ENCODE results near the gene CDHR2. TPM values are rescaled to one million over a fixed set of nuclear protein-coding genes. Genes with fewer than 3 reads are reported as not detected.

CDHR2 gene
- polyA plus RNA-seq, 1 donor = 247 TPM

DNA sequence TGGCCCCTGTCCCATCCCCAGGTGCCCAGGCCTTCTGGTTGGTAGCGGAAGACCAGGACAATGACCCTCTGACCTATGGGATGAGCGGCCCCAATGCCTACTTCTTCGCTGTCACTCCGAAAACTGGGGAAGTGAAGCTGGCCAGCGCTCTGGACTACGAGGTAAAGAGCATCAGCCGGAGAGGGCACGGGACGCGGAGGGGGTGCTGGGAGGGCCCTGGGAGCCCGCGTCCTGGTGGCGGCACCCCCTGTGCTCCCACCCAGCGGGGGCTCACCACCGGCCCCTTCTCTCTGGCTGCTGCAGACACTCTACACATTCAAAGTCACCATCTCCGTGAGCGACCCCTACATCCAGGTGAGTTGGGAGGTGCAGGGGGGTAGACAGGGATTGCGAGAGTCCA, 19.5 kb downstream of the CDHR2 start:
- H3K27ac ChIP-seq (ENCODE audit: low read length) = no peak overlapping the region
- no CpG with 5 or more reads among the region's 18 CpGs for WGBS (ENCODE audit: insufficient coverage, low lambda C conversion rate)
- H3K9me3 ChIP-seq (ENCODE audit: control insufficient read depth, low read depth, low read length) = peaks cover 3% of the 10 kb centered on the region
- H3K27me3 ChIP-seq (ENCODE audit: control insufficient read depth, insufficient read depth, low read length) = no peaks in the 10 kb centered on the region
- H3K36me3 ChIP-seq (ENCODE audit: control insufficient read depth, insufficient read depth, low read length) = peaks cover 37% of the 10 kb centered on the region
- H3K4me1 ChIP-seq (ENCODE audit: control insufficient read depth, insufficient read depth, low read length) = no peaks in the 10 kb centered on the region
- no peak for DNase-seq
- H3K4me3 ChIP-seq (ENCODE audit: low read length) = no peak overlapping the region

- peaks cover 46% of the 10 kb centered on the region for H3K36me3 ChIP-seq (ENCODE audit: control insufficient read depth, insufficient read depth, low read length)
- whole genome bisulfite sequencing (ENCODE audit: insufficient coverage, low lambda C conversion rate) = no CpG with 5 or more reads among the region's 6 CpGs
- no peaks in the 10 kb centered on the region for H3K27me3 ChIP-seq (ENCODE audit: control insufficient read depth, insufficient read depth, low read length)
- no peak for DNase-seq
- H3K9me3 ChIP-seq (ENCODE audit: control insufficient read depth, low read depth, low read length) = peaks cover 3% of the 10 kb centered on the region
- no peak overlapping the region for H3K4me3 ChIP-seq (ENCODE audit: low read length)
- no peak overlapping the region for H3K27ac ChIP-seq (ENCODE audit: low read length)
- H3K4me1 ChIP-seq (ENCODE audit: control insufficient read depth, insufficient read depth, low read length) = no peaks in the 10 kb centered on the region
Measured at GRCh38 chr5:176570044-176570443, 20.9 kb downstream of the CDHR2 start.

DNA sequence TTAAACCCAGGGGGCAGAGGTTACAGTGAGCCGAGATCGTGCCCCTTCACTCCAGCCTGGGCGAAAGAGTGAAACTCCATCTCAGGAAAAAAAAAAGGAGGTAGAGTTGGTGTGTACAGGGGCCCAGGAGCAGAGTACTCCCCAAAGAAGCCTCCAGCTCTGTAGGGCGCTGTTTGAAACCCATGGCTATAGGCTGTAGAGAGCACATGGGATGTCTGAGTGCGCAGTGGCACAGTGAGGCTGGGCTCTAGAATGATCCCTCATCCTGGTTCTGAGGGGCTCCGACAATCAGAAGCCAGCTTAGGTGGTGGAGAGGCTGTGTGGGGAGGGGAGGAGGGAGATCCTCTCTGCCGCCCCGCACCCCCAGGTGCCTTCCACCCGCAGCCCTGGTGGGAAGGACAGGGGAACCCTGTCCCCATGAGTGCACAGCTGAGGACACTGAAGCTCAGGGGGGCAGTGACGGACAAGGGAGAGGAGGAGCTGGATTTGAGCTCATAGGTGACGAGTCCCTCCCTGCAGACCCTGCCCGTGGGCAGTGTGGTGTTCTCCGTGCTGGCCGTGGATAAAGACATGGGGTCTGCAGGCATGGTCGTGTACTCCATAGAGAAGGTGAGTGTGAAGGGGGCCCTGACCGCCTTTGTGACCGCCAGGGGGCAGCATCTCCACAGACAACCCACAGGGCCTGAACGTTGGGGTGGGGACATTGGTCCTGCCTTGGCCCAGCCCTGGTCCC, 24.6 kb downstream of the CDHR2 start:
- H3K4me1 ChIP-seq (ENCODE audit: control insufficient read depth, insufficient read depth, low read length) = no peaks in the 10 kb centered on the region
- no peaks in the 10 kb centered on the region for H3K9me3 ChIP-seq (ENCODE audit: control insufficient read depth, low read depth, low read length)
- no peak overlapping the region for H3K4me3 ChIP-seq (ENCODE audit: low read length)
- WGBS (ENCODE audit: insufficient coverage, low lambda C conversion rate) = no CpG with 5 or more reads among the region's 18 CpGs
- peak in 1 of 2 donors; percentile 52 for DNase-seq
- H3K27me3 ChIP-seq (ENCODE audit: control insufficient read depth, insufficient read depth, low read length) = no peaks in the 10 kb centered on the region
- no peak overlapping the region for H3K27ac ChIP-seq (ENCODE audit: low read length)
- peaks cover 54% of the 10 kb centered on the region for H3K36me3 ChIP-seq (ENCODE audit: control insufficient read depth, insufficient read depth, low read length)

DNA sequence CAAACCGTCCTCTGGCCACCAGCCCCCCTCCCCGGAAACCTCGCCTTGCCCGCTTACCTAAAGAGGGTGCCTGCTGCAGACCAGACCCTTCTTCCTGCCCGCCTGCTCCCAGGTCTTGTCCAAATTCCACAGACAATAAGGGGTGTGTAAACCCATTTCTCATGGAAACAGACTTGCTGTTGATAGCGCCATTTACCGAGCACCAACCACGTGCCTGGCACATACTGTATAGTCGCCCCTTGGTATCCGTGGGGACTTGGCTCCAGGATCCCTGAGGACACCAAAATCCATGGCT, 25.1 kb downstream of the CDHR2 start:
- Histone ChIP-seq H3K27me3 (ENCODE audit: control insufficient read depth, insufficient read depth, low read length) (no peaks in the 10 kb centered on the region), H3K9me3 (ENCODE audit: control insufficient read depth, low read depth, low read length) (no peaks in the 10 kb centered on the region), H3K36me3 (ENCODE audit: control insufficient read depth, insufficient read depth, low read length) (peaks cover 57% of the 10 kb centered on the region), H3K27ac (ENCODE audit: low read length) (no peak overlapping the region), H3K4me3 (ENCODE audit: low read length) (no peak overlapping the region), H3K4me1 (ENCODE audit: control insufficient read depth, insufficient read depth, low read length) (no peaks in the 10 kb centered on the region)
- DNase-seq = no peak
- WGBS (ENCODE audit: insufficient coverage, low lambda C conversion rate) = no CpG with 5 or more reads among the region's 10 CpGs

DNA sequence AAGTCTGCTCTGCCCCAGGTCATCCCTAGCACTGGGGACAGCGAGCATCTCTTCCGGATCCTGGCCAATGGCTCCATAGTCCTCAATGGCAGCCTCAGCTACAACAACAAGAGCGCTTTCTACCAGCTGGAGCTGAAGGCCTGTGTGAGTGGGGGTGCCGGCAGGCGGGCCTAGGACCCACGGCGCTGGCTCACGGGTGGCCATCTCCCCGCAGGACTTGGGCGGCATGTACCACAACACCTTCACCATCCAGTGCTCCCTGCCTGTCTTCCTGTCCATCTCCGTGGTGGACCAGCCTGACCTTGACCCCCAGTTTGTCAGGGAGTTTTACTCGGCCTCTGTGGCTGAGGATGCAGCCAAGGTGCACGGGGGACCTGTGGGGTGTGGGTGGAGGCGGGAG, 25.9 kb downstream of the CDHR2 start:
- peaks cover 62% of the 10 kb centered on the region for H3K36me3 ChIP-seq (ENCODE audit: control insufficient read depth, insufficient read depth, low read length)
- no peak overlapping the region for H3K27ac ChIP-seq (ENCODE audit: low read length)
- no peaks in the 10 kb centered on the region for H3K4me1 ChIP-seq (ENCODE audit: control insufficient read depth, insufficient read depth, low read length)
- no CpG with 5 or more reads among the region's 14 CpGs for WGBS (ENCODE audit: insufficient coverage, low lambda C conversion rate)
- no peaks in the 10 kb centered on the region for H3K27me3 ChIP-seq (ENCODE audit: control insufficient read depth, insufficient read depth, low read length)
- no peak for DNase-seq
- H3K9me3 ChIP-seq (ENCODE audit: control insufficient read depth, low read depth, low read length) = no peaks in the 10 kb centered on the region
- H3K4me3 ChIP-seq (ENCODE audit: low read length) = no peak overlapping the region

- no peak for DNase-seq
- no peak overlapping the region for H3K4me3 ChIP-seq (ENCODE audit: low read length)
- H3K27me3 ChIP-seq (ENCODE audit: control insufficient read depth, insufficient read depth, low read length) = no peaks in the 10 kb centered on the region
- H3K27ac ChIP-seq (ENCODE audit: low read length) = no peak overlapping the region
- H3K36me3 ChIP-seq (ENCODE audit: control insufficient read depth, insufficient read depth, low read length) = peaks cover 62% of the 10 kb centered on the region
- no CpG with 5 or more reads among the region's 37 CpGs for WGBS (ENCODE audit: insufficient coverage, low lambda C conversion rate)
- no peaks in the 10 kb centered on the region for H3K9me3 ChIP-seq (ENCODE audit: control insufficient read depth, low read depth, low read length)
- peaks cover 1% of the 10 kb centered on the region for H3K4me1 ChIP-seq (ENCODE audit: control insufficient read depth, insufficient read depth, low read length)
Measured at GRCh38 chr5:176575488-176576422, 26.6 kb downstream of the CDHR2 start.

DNA sequence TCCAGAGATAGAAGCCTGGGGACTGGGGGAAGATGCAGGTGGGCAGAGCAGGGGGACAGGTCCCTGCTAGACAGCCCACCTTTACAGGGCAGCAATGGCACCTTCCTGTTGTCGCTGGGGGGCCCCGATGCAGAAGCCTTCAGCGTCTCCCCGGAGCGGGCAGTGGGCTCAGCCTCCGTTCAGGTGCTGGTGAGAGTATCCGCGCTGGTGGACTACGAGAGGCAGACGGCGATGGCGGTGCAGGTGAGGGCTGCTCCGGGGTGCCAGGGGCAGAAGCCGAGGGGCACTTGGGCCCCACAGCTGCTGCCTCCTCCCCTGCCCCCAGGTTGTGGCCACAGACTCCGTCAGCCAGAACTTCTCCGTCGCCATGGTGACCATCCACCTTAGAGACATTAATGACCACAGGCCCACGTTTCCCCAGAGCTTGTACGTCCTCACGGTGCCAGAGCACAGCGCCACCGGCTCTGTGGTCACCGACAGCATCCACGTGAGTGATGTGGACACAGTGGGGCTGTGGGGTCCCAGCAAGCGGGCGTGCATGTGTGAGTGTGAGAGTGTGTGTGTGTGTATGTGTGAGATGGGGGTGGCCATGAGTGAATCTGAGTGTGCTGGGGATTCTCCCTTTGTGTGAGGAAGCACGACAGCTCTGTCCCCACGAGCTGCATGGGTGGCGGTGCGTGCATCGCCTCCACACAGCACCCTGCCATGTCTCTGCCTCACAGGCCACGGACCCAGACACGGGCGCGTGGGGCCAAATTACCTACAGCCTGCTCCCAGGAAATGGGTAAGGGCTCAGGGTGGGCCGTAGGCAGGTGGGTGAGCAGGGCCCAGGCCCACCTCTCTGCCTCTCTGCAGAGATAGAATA, 28.4 kb downstream of the CDHR2 start:
- peaks cover 59% of the 10 kb centered on the region for H3K36me3 ChIP-seq (ENCODE audit: control insufficient read depth, insufficient read depth, low read length)
- no CpG with 5 or more reads among the region's 36 CpGs for WGBS (ENCODE audit: insufficient coverage, low lambda C conversion rate)
- H3K27me3 ChIP-seq (ENCODE audit: control insufficient read depth, insufficient read depth, low read length) = no peaks in the 10 kb centered on the region
- H3K9me3 ChIP-seq (ENCODE audit: control insufficient read depth, low read depth, low read length) = no peaks in the 10 kb centered on the region
- no peak overlapping the region for H3K27ac ChIP-seq (ENCODE audit: low read length)
- H3K4me1 ChIP-seq (ENCODE audit: control insufficient read depth, insufficient read depth, low read length) = peaks cover 8% of the 10 kb centered on the region
- no peak for DNase-seq
- no peak overlapping the region for H3K4me3 ChIP-seq (ENCODE audit: low read length)

- peaks cover 67% of the 10 kb centered on the region for H3K36me3 ChIP-seq (ENCODE audit: control insufficient read depth, insufficient read depth, low read length)
- WGBS (ENCODE audit: insufficient coverage, low lambda C conversion rate) = no CpG with 5 or more reads among the region's 15 CpGs
- H3K27me3 ChIP-seq (ENCODE audit: control insufficient read depth, insufficient read depth, low read length) = no peaks in the 10 kb centered on the region
- H3K27ac ChIP-seq (ENCODE audit: low read length) = no peak overlapping the region
- peak; percentile 56 to 64 for DNase-seq
- H3K4me1 ChIP-seq (ENCODE audit: control insufficient read depth, insufficient read depth, low read length) = peaks cover 8% of the 10 kb centered on the region
- peaks cover under 1% of the 10 kb centered on the region for H3K9me3 ChIP-seq (ENCODE audit: control insufficient read depth, low read depth, low read length)
- H3K4me3 ChIP-seq (ENCODE audit: low read length) = no peak overlapping the region
Measured at GRCh38 chr5:176578391-176578808, 29.3 kb downstream of the CDHR2 start.

GRCh38 chr5:176579323-176579722, 30.2 kb downstream of the CDHR2 start:
- peaks cover 71% of the 10 kb centered on the region for H3K36me3 ChIP-seq (ENCODE audit: control insufficient read depth, insufficient read depth, low read length)
- H3K9me3 ChIP-seq (ENCODE audit: control insufficient read depth, low read depth, low read length) = peaks cover 10% of the 10 kb centered on the region
- peak overlapping the region; percentile 2 for H3K27ac ChIP-seq (ENCODE audit: low read length)
- H3K27me3 ChIP-seq (ENCODE audit: control insufficient read depth, insufficient read depth, low read length) = no peaks in the 10 kb centered on the region
- H3K4me1 ChIP-seq (ENCODE audit: control insufficient read depth, insufficient read depth, low read length) = peaks cover 8% of the 10 kb centered on the region
- H3K4me3 ChIP-seq (ENCODE audit: low read length) = no peak overlapping the region
- DNase-seq = no peak
- WGBS (ENCODE audit: insufficient coverage, low lambda C conversion rate) = no CpG with 5 or more reads among the region's 4 CpGs

DNA sequence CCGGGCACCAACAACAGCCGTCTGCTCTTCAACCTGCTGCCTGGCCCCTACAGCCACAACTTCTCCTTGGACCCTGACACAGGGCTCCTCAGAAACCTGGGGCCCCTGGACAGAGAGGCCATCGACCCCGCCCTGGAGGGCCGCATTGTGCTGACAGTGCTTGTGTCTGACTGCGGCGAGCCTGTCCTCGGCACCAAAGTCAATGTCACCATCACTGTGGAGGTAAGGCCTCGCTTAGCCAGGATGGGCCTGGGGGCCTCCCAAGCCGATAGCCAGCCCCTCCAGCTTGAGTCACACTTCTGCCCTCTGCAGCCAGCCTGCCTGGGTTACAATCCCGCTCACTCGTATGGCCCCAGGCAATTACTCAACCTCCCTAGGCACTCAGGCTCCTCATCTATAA, 32.2 kb downstream of the CDHR2 start:
- H3K27ac ChIP-seq (ENCODE audit: low read length) = peak overlapping the region; percentile 83
- peak; percentile 77 to 89 for DNase-seq

More for the DNA sequence above, 32.2 kb downstream of the CDHR2 start:
- WGBS (ENCODE audit: insufficient coverage, low lambda C conversion rate) = no CpG with 5 or more reads among the region's 12 CpGs
- H3K4me3 ChIP-seq (ENCODE audit: low read length) = no peak overlapping the region
- peaks cover 8% of the 10 kb centered on the region for H3K4me1 ChIP-seq (ENCODE audit: control insufficient read depth, insufficient read depth, low read length)
- peaks cover 72% of the 10 kb centered on the region for H3K36me3 ChIP-seq (ENCODE audit: control insufficient read depth, insufficient read depth, low read length)
- H3K9me3 ChIP-seq (ENCODE audit: control insufficient read depth, low read depth, low read length) = peaks cover 26% of the 10 kb centered on the region
- no peaks in the 10 kb centered on the region for H3K27me3 ChIP-seq (ENCODE audit: control insufficient read depth, insufficient read depth, low read length)

Data from large intestine (tissue), 3 donors.